GDM1 (cell line): Measurements from ENCODE around the gene CD163L1.

Source experiments
- DNase-seq: peaks from one replicate; lab custom pipeline; 2025; lab: John Stamatoyannopoulos, UW

CD163L1 gene

DNA sequence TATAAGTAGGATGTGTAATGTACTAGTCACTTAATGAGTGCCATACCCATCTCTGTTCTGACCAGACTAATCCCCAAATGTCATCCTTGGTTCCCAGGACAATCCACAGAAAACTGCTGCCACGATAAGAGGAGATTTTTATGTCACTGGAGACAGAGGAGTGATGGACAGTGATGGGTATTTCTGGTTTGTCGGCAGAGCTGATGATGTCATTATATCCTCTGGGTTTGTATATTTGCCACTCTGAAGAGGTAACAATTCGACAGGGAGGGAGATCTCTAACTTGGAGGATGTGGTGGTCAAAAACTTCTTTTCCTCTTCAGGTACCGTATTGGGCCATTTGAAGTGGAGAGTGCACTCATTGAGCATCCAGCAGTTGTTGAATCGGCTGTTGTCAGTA is 119.8 kb downstream of the CD163L1 start:
- no peak for DNase-seq

DNA sequence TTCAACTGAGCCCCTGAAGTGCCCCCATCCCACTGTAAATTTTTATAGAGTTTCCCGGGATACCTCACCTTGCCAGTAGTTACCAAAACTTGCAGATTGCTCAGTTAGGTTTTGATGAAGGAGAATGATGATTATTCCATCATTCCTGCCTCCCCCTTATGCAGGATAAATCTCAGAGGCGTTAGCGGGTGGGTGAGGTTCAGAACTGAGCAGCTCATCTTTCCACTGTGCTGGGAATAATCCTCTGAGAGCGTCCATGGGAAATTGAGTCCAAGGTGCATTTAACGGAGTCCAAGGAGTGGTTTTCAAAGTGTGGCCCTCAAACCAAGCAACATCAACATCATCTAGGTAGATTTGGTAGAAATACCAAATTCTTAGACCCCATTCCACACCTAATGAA is 121.4 kb downstream of the CD163L1 start:
- no peak for DNase-seq

DNA sequence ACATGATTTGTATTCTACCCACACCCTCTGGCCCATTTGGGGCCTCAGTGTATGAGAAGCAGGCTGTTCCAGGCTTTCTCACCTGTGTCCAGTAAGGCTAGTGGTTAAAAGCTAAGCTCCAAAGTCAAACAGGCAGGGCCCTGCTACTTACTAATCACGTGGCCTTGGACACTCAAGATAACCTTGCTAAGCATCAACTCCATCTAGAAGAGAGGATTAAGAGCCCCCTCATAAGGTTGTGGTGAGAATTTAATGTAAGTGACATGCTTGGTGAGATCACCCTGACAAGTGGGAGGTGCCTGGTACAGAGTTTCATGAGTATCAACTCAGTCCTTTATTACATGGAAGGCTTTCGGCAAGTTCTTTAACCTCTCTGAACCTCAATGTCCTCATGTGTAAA is 122.3 kb downstream of the CD163L1 start:
- no peak for DNase-seq

DNA sequence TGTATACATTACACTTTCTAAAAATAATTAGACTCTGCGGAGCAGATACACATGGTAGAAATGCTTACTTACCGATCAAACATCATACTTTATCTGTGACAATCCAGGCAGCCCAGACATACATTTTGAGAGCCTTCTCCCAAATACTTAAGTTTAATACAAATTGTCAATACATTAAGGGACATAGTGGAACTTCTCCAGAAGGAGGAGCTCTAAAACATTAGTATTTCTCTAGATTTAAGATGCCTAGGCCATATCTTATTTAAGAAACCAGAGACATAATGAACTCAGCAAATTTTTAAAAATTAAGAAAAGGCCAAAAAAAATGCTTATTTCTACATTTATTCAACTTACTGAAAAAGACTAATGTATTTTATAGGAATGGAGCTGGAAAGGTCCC is 124.0 kb downstream of the CD163L1 start:
- no peak for DNase-seq

DNA sequence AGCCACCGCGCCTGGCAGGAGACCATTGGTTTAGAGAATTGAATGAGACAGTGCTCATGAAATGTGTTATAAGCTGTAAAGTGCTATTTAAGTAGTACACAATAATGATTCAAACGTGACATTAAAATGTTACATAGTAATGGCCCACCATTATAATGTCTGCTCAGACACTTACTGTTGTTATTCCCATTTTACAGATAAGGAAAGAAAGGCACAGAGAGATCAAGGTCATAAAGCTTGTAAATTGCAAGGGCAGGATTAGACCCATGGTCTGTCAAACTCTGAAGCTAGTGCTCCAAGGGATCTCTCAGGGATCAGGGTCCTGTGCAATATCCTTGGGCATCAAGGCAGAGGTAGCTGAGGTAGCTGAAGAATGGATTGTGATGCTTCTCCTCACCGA is 133.9 kb downstream of the CD163L1 start:
- DNase-seq: no peak
